Measurements from ENCODE around the gene CD209. TPM values are rescaled to one million over a fixed set of nuclear protein-coding genes. Genes with fewer than 3 reads are reported as not detected.
"Not testable (repeated sequence)": the region's sequence is repeated elsewhere in the genome, so short reads cannot be mapped to it uniquely, and the experiment has no call there.

CD209 gene
- total and polyA plus RNA-seq, 7 donors, result 1.4 to 12.3 (median 5.4) TPM

GRCh38 chr19:7772752-7773291 is 25.5 kb upstream of the CD209 start:
- Histone ChIP-seq H3K4me3 (no peak overlapping the region), H3K4me1 (no peaks in the 10 kb centered on the region), H3K27me3 (peaks cover 0 to 9% (median 0%) of the 10 kb centered on the region in 3 donors), H3K9me3 (no peaks in the 10 kb centered on the region), H3K27ac (no peak overlapping the region), H3K36me3 (no peaks in the 10 kb centered on the region)
- TF ChIP-seq CTCF (IDR thresholded peaks at IDR 0.05) (no peak), POLR2AphosphoS5 (IDR thresholded peaks at IDR 0.05) (no peak), EP300 (IDR thresholded peaks at IDR 0.05) (no peak), POLR2A (IDR thresholded peaks at IDR 0.05) (no peak)
- intact Hi-C loops (cut with DNase I), result no loop called here
- 7 to 34% methylated on average over 8 of the region's 8 CpGs for WGBS, 2 donors
- DNase-seq, result no peak

GRCh38 chr19:7771072-7771471 is 23.7 kb upstream of the CD209 start:
- Histone ChIP-seq H3K36me3 (no peaks in the 10 kb centered on the region), H3K27me3 (peaks cover 0 to 13% (median 0%) of the 10 kb centered on the region in 3 donors), H3K4me3 (no peak overlapping the region), H3K27ac (no peak overlapping the region), H3K9me3 (no peaks in the 10 kb centered on the region), H3K4me1 (no peaks in the 10 kb centered on the region)
- 53 to 74% methylated on average over 8 of the region's 8 CpGs for WGBS, 2 donors
- TF ChIP-seq POLR2A (IDR thresholded peaks at IDR 0.05) (no peak), POLR2AphosphoS5 (IDR thresholded peaks at IDR 0.05) (no peak), EP300 (IDR thresholded peaks at IDR 0.05) (no peak), CTCF (IDR thresholded peaks at IDR 0.05) (no peak)
- no peak for DNase-seq
- intact Hi-C loops (cut with DNase I), result no loop called here

GRCh38 chr19:7769171-7769570 is 21.8 kb upstream of the CD209 start:
- Histone ChIP-seq H3K36me3 (no peaks in the 10 kb centered on the region), H3K9me3 (no peaks in the 10 kb centered on the region), H3K4me1 (no peaks in the 10 kb centered on the region), H3K27ac (no peak overlapping the region), H3K4me3 (no peak overlapping the region), H3K27me3 (peaks cover 0 to 13% (median 0%) of the 10 kb centered on the region in 3 donors)
- WGBS, 2 donors, result 82% methylated on average over 2 of the region's 2 CpGs
- TF ChIP-seq POLR2A (IDR thresholded peaks at IDR 0.05) (no peak), EP300 (IDR thresholded peaks at IDR 0.05) (no peak), POLR2AphosphoS5 (IDR thresholded peaks at IDR 0.05) (no peak), CTCF (IDR thresholded peaks at IDR 0.05) (no peak)
- no peak for DNase-seq
- intact Hi-C loops (cut with DNase I), result no loop called here

GRCh38 chr19:7767487-7767886 is 20.2 kb upstream of the CD209 start:
- no peak overlapping the region for H3K4me3 ChIP-seq
- H3K27me3 ChIP-seq, result peaks cover 0 to 20% (median 0%) of the 10 kb centered on the region in 3 donors
- no peak for DNase-seq
- no peak overlapping the region for H3K27ac ChIP-seq
- no peak for TF ChIP-seq CTCF (IDR thresholded peaks at IDR 0.05)
- TF ChIP-seq POLR2AphosphoS5 (IDR thresholded peaks at IDR 0.05), result no peak
- no peak for TF ChIP-seq EP300 (IDR thresholded peaks at IDR 0.05)
- TF ChIP-seq POLR2A (IDR thresholded peaks at IDR 0.05), result no peak
- no peaks in the 10 kb centered on the region for H3K9me3 ChIP-seq
- intact Hi-C loops (cut with DNase I), result no loop called here
- H3K36me3 ChIP-seq, result no peaks in the 10 kb centered on the region
- no peaks in the 10 kb centered on the region for H3K4me1 ChIP-seq
- 69 to 71% methylated on average over 4 of the region's 4 CpGs for WGBS, 2 donors

GRCh38 chr19:7766535-7766934 is 19.2 kb upstream of the CD209 start:
- H3K4me3 ChIP-seq, result no peak overlapping the region
- no peak overlapping the region for H3K27ac ChIP-seq
- no peaks in the 10 kb centered on the region for H3K9me3 ChIP-seq
- peak; percentile 50 for DNase-seq
- peaks cover 0 to 20% (median 0%) of the 10 kb centered on the region in 3 donors for H3K27me3 ChIP-seq
- 72 to 76% methylated on average over 11 of the region's 11 CpGs for WGBS, 2 donors
- intact Hi-C loops (cut with DNase I), result no loop called here
- TF ChIP-seq CTCF (IDR thresholded peaks at IDR 0.05), result no peak
- TF ChIP-seq EP300 (IDR thresholded peaks at IDR 0.05), result no peak
- TF ChIP-seq POLR2A (IDR thresholded peaks at IDR 0.05), result no peak
- no peaks in the 10 kb centered on the region for H3K36me3 ChIP-seq
- no peaks in the 10 kb centered on the region for H3K4me1 ChIP-seq

GRCh38 chr19:7765043-7765442 is 17.7 kb upstream of the CD209 start:
- intact Hi-C loops (cut with DNase I), result not testable (repeated sequence)

GRCh38 chr19:7764157-7764556 is 16.8 kb upstream of the CD209 start:
- H3K4me1 ChIP-seq; H3K9me3 ChIP-seq; H3K4me3 ChIP-seq; DNase-seq; intact Hi-C loops (cut with DNase I); H3K27ac ChIP-seq; H3K36me3 ChIP-seq: not testable (repeated sequence)
- H3K27me3 ChIP-seq, result peaks cover 0 to 11% (median 0%) of the 10 kb centered on the region in 3 donors
- WGBS, 2 donors, result 46 to 55% methylated on average over 3 of the region's 3 CpGs

More at GRCh38 chr19:7765043-7765442, 17.7 kb upstream of the CD209 start:
- H3K4me3 ChIP-seq, H3K9me3 ChIP-seq, DNase-seq, H3K4me1 ChIP-seq, H3K27ac ChIP-seq, H3K36me3 ChIP-seq: not testable (repeated sequence)
- 87 to 89% methylated on average over 2 of the region's 2 CpGs for WGBS, 2 donors
- H3K27me3 ChIP-seq, result peaks cover 0 to 15% (median 0%) of the 10 kb centered on the region in 3 donors

Data from sigmoid colon (tissue), 7 donors.